A204.1 (cell line): ENCODE measurements around the gene SMIM11.
A peak's percentile ranks its signal among the peaks of the same experiment; 100 is the strongest.
"Not testable (repeated sequence)": the region's sequence is repeated elsewhere in the genome, so short reads cannot be mapped to it uniquely, and the experiment has no call there.

Source experiments
- FAIRE-seq: peaks from 2 replicates; lab custom pipeline; 2012; peaks lifted over from hg19 to GRCh38; lab: Jason Lieb, UNC

Gene SMIM11

GRCh38 chr21:34355570-34355969 lies 19.7 kb upstream of the SMIM11 start:
- no peak for FAIRE-seq

GRCh38 chr21:34357889-34358288 lies 17.4 kb upstream of the SMIM11 start:
- FAIRE-seq = no peak

GRCh38 chr21:34358866-34359265 lies 16.4 kb upstream of the SMIM11 start:
- FAIRE-seq = no peak

GRCh38 chr21:34360488-34361241 lies 14.6 kb upstream of the SMIM11 start:
- FAIRE-seq = no peak

GRCh38 chr21:34362136-34362444 lies 13.2 kb upstream of the SMIM11 start:
- no peak for FAIRE-seq

GRCh38 chr21:34362670-34363069 lies 12.6 kb upstream of the SMIM11 start:
- no peak for FAIRE-seq

GRCh38 chr21:34363733-34364132 lies 11.6 kb upstream of the SMIM11 start, which contains the start of gene KCNE2:
KCNE2 (plus strand) TSS chr21:34364006; CDS start chr21:34370479, 6,473 bp downstream.
- FAIRE-seq = no peak

GRCh38 chr21:34364921-34365320 lies 10.4 kb upstream of the SMIM11 start:
- no peak for FAIRE-seq

- no peak for FAIRE-seq
Observed at GRCh38 chr21:34365809-34366208, 9.5 kb upstream of the SMIM11 start.

- FAIRE-seq = peak; percentile 97
Observed at GRCh38 chr21:34367320-34367935, 7.9 kb upstream of the SMIM11 start.

- no peak for FAIRE-seq
Observed at GRCh38 chr21:34369741-34370140, 5.6 kb upstream of the SMIM11 start.

- FAIRE-seq = no peak
Observed at GRCh38 chr21:34372321-34372720, 3.0 kb upstream of the SMIM11 start.

- not testable (repeated sequence) for FAIRE-seq
Observed at GRCh38 chr21:34374462-34374861, 845 bp upstream of the SMIM11 start.

- FAIRE-seq = not testable (repeated sequence)
Observed at GRCh38 chr21:34375619-34375972, 289 bp downstream of the SMIM11 start.

GRCh38 chr21:34383138-34383537 lies 7.8 kb downstream of the SMIM11 start:
- not testable (repeated sequence) for FAIRE-seq

GRCh38 chr21:34383724-34384415 lies 8.6 kb downstream of the SMIM11 start:
- FAIRE-seq = not testable (repeated sequence)

GRCh38 chr21:34400522-34400921 lies 25.2 kb downstream of the SMIM11 start:
- not testable (repeated sequence) for FAIRE-seq

- not testable (repeated sequence) for FAIRE-seq
Observed at GRCh38 chr21:34404742-34405141, 29.4 kb downstream of the SMIM11 start.

GRCh38 chr21:34405686-34406085 lies 30.4 kb downstream of the SMIM11 start:
- FAIRE-seq = not testable (repeated sequence)

- FAIRE-seq = not testable (repeated sequence)
Observed at GRCh38 chr21:34406102-34406501, 30.8 kb downstream of the SMIM11 start.

GRCh38 chr21:34406676-34407075 lies 31.4 kb downstream of the SMIM11 start:
- FAIRE-seq = not testable (repeated sequence)

GRCh38 chr21:34407294-34407693 lies 32.0 kb downstream of the SMIM11 start:
- not testable (repeated sequence) for FAIRE-seq

GRCh38 chr21:34417448-34418077 lies 42.3 kb downstream of the SMIM11 start:
- FAIRE-seq = not testable (repeated sequence)
